ENCODE results near the gene STARD13.

Gene STARD13

DNA sequence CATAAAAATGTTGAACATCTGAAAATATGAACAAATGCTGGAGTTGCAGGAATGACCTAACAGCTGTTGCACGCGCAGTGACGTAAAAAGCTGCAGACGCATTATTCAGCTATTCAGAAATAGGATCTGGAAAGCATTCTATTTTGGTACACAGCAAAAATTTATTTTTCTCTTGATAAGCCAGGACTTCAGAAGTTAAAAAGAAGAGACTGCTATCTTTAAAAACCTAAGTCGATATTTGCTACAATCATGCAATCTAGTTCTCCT lies 36.9 kb upstream of the STARD13 start:
- Histone ChIP-seq H3K4me1 (ENCODE audit: low read length) (no peaks in the 10 kb centered on the region), H3K36me3 (replicated peaks; ENCODE audit: insufficient read depth, low read length) (no peaks in the 10 kb centered on the region), H3K4me3 (ENCODE audit: low read length) (no peak overlapping the region), H3K9me3 (replicated peaks; ENCODE audit: insufficient read depth, low read length) (no peaks in the 10 kb centered on the region), H3K9ac (ENCODE audit: low read length) (no peak overlapping the region), H3K27me3 (replicated peaks; ENCODE audit: insufficient read depth, low read length) (no peaks in the 10 kb centered on the region), H3F3A (ENCODE audit: insufficient read depth, low read length) (no peaks in the 10 kb centered on the region), H4K20me1 (ENCODE audit: insufficient read depth, low read length) (no peaks in the 10 kb centered on the region), H3K27ac (ENCODE audit: low read length) (no peak overlapping the region), H3K9me2 (replicated peaks; ENCODE audit: insufficient read depth, low read length) (no peaks in the 10 kb centered on the region), H3K79me2 (ENCODE audit: low read length) (no peaks in the 10 kb centered on the region), H3K4me2 (ENCODE audit: low read depth, low read length) (no peak overlapping the region), H2AFZ (ENCODE audit: low read length) (no peak overlapping the region)
- TF ChIP-seq, protein P1, sequence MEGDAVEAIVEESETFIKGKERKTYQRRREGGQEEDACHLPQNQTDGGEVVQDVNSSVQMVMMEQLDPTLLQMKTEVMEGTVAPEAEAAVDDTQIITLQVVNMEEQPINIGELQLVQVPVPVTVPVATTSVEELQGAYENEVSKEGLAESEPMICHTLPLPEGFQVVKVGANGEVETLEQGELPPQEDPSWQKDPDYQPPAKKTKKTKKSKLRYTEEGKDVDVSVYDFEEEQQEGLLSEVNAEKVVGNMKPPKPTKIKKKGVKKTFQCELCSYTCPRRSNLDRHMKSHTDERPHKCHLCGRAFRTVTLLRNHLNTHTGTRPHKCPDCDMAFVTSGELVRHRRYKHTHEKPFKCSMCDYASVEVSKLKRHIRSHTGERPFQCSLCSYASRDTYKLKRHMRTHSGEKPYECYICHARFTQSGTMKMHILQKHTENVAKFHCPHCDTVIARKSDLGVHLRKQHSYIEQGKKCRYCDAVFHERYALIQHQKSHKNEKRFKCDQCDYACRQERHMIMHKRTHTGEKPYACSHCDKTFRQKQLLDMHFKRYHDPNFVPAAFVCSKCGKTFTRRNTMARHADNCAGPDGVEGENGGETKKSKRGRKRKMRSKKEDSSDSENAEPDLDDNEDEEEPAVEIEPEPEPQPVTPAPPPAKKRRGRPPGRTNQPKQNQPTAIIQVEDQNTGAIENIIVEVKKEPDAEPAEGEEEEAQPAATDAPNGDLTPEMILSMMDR (IDR thresholded peaks at IDR 0.05; ENCODE audit: low read length) = no peak
- TF ChIP-seq EZH2phosphoT487 (IDR thresholded peaks at IDR 0.05; ENCODE audit: low read length) (no peak), EZH2 (optimal IDR thresholded peaks at IDR 0.05; ENCODE audit: low read depth, low read length) (no peak)
- DNase-seq = no peak

DNA sequence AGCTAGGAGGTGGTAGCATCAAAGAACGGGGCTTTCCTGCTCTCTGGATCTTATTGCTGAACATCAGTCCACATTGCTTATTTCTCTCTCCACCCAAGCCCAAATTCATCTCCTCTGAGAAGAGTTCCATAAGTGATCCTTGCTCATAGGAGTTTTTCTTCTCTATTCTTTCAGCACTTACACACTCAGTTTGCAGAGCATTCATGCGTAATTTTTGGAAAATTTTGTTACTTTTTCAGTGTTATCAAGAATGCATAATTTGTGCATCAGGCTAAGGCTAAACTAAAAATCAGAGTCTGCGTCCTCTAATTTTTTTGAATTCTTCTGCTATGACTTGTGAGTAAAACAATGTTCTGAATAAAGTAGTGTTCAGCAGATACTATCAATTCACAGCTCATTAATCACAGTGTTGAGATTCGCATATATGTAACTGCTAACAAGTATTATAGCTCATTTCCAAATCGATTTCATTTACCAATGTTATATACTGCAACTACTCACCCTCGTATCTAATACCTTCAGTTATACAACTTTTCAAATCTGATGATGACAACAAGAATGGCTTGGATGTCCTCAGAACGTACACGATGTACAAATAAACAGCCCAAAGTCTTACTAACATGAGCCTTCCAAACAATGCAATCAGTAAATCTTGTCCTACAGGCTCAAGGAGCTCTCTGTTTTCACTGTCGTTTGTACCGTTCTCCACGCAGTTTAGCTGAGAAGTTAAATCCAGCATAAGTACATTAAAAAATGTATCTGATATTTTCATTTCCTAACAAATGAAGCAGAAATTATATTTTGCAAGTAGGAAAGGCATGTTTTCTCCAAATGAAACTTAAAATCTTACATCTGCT lies 36.4 kb upstream of the STARD13 start:
- Histone ChIP-seq H3K36me3 (replicated peaks; ENCODE audit: insufficient read depth, low read length) (no peaks in the 10 kb centered on the region), H3K4me1 (ENCODE audit: low read length) (no peaks in the 10 kb centered on the region), H3K79me2 (ENCODE audit: low read length) (no peaks in the 10 kb centered on the region), H3K9me2 (replicated peaks; ENCODE audit: insufficient read depth, low read length) (no peaks in the 10 kb centered on the region), H3K9ac (ENCODE audit: low read length) (no peak overlapping the region), H3K4me2 (ENCODE audit: low read depth, low read length) (no peak overlapping the region), H3F3A (ENCODE audit: insufficient read depth, low read length) (no peaks in the 10 kb centered on the region), H3K9me3 (replicated peaks; ENCODE audit: insufficient read depth, low read length) (no peaks in the 10 kb centered on the region), H3K27me3 (replicated peaks; ENCODE audit: insufficient read depth, low read length) (no peaks in the 10 kb centered on the region), H2AFZ (ENCODE audit: low read length) (no peak overlapping the region), H4K20me1 (ENCODE audit: insufficient read depth, low read length) (no peaks in the 10 kb centered on the region), H3K27ac (ENCODE audit: low read length) (no peak overlapping the region), H3K4me3 (ENCODE audit: low read length) (no peak overlapping the region)
- DNase-seq = no peak
- no peak for TF ChIP-seq EZH2phosphoT487 (IDR thresholded peaks at IDR 0.05; ENCODE audit: low read length)
- TF ChIP-seq EZH2 (optimal IDR thresholded peaks at IDR 0.05; ENCODE audit: low read depth, low read length) = no peak
- TF ChIP-seq, protein P1 (IDR thresholded peaks at IDR 0.05; ENCODE audit: low read length) = no peak

DNA sequence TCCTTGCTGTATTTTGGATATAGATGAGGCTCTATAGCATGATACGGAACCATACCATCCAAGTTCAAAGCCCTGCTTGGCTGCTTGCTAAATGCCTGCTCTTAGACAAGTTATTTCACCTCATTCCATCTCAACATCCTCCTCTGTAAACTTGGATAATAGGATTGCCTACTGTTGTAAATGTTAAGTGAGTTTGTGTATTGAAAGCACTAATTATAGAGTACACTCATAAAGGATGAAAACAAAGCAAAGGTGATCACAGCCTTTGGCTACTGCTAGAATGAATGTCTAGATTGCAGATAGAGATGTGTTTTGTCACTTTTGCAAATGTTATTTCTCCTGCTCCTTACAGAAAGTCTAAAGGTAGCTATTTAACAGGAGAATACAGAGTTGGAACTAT lies 34.3 kb upstream of the STARD13 start:
- Histone ChIP-seq H3K27me3 (replicated peaks; ENCODE audit: insufficient read depth, low read length) (no peaks in the 10 kb centered on the region), H3K4me2 (ENCODE audit: low read depth, low read length) (no peak overlapping the region), H3K27ac (ENCODE audit: low read length) (no peak overlapping the region), H3K4me3 (ENCODE audit: low read length) (no peak overlapping the region), H4K20me1 (ENCODE audit: insufficient read depth, low read length) (no peaks in the 10 kb centered on the region), H2AFZ (ENCODE audit: low read length) (no peak overlapping the region), H3K79me2 (ENCODE audit: low read length) (no peaks in the 10 kb centered on the region), H3F3A (ENCODE audit: insufficient read depth, low read length) (no peaks in the 10 kb centered on the region), H3K36me3 (replicated peaks; ENCODE audit: insufficient read depth, low read length) (no peaks in the 10 kb centered on the region), H3K9ac (ENCODE audit: low read length) (no peak overlapping the region), H3K9me3 (replicated peaks; ENCODE audit: insufficient read depth, low read length) (no peaks in the 10 kb centered on the region), H3K9me2 (replicated peaks; ENCODE audit: insufficient read depth, low read length) (no peaks in the 10 kb centered on the region), H3K4me1 (ENCODE audit: low read length) (no peaks in the 10 kb centered on the region)
- TF ChIP-seq EZH2phosphoT487 (IDR thresholded peaks at IDR 0.05; ENCODE audit: low read length) (no peak), EZH2 (optimal IDR thresholded peaks at IDR 0.05; ENCODE audit: low read depth, low read length) (no peak)
- TF ChIP-seq, protein P1 (IDR thresholded peaks at IDR 0.05; ENCODE audit: low read length) = no peak
- DNase-seq = no peak

Data from MM.1S (cell line).